Activated CD8-positive, alpha-beta memory T cell treated with anti-CD3 and anti-CD28 coated beads, Interleukin-2, amount 10 ng/mL, durations not matched to agents 7 days and 5 days (primary cell): ENCODE measurements around the gene E2F7. TPM values are rescaled to one million over a fixed set of nuclear protein-coding genes. Genes with fewer than 3 reads are reported as not detected.
A peak's percentile ranks its signal among the peaks of the same experiment; 100 is the strongest.

Experiments used
- ATAC-seq: fragments of 150-1000 bp; cut with Tn5 transposase; one replicate; pipeline ENCODE4 v1.10.0; 2021; ENCODE audit warnings: moderate library complexity
- CTCF ChIA-PET: fragments of 350-600 bp; sonication (Branson Sonifier 250); formaldehyde crosslinking; loops from one replicate; lab custom pipeline; 2021; ENCODE audit warnings: antibody characterized with exemption; lab: Charles Lee
- DNase-seq: peaks from one replicate; pipeline ENCODE4 v3.0.0-alpha.2; 2020
- H3K27ac Mint-ChIP-seq: one replicate; pipeline ENCODE4 v1.8.0; 2021; ENCODE audit warnings: mild to moderate bottlenecking, mixed read lengths
- H3K27me3 Mint-ChIP-seq: one replicate; pipeline ENCODE4 v1.8.0; 2021; ENCODE audit warnings: mixed read lengths
- H3K36me3 Mint-ChIP-seq: one replicate; pipeline ENCODE4 v1.8.0; 2021; ENCODE audit warnings: mild to moderate bottlenecking, mixed read lengths
- H3K4me1 Mint-ChIP-seq: one replicate; pipeline ENCODE4 v1.8.0; 2021; ENCODE audit warnings: mixed read lengths
- H3K4me3 Mint-ChIP-seq: one replicate; pipeline ENCODE4 v1.8.0; 2021; ENCODE audit warnings: mild to moderate bottlenecking, moderate library complexity, mixed read lengths
- H3K9me3 Mint-ChIP-seq: one replicate; pipeline ENCODE4 v1.8.0; 2022; ENCODE audit warnings: low read depth, mixed read lengths
- total RNA-seq, 2 experiments: library from RNA; stranded (reverse); gene quantifications; one replicate each; pipeline ENCODE4 v1.2.3, GENCODE V29; 2021

Gene E2F7
- total RNA-seq, 2 experiments from 2014 or later: 20.2 to 26.1 TPM

GRCh38 chr12:77054851-77055250, 10.5 kb downstream of the E2F7 start:
- no peaks in the 10 kb centered on the region for H3K27me3 Mint-ChIP-seq
- H3K4me3 Mint-ChIP-seq: no peak overlapping the region
- H3K36me3 Mint-ChIP-seq: peaks cover 56% of the 10 kb centered on the region
- no peaks in the 10 kb centered on the region for H3K9me3 Mint-ChIP-seq
- ATAC-seq (no peak), DNase-seq (no peak)
- peaks cover 3% of the 10 kb centered on the region for H3K4me1 Mint-ChIP-seq
- CTCF ChIA-PET: no interaction called here
- no peak overlapping the region for H3K27ac Mint-ChIP-seq

- H3K4me3 Mint-ChIP-seq: no peak overlapping the region
- H3K27ac Mint-ChIP-seq: no peak overlapping the region
- CTCF ChIA-PET: no interaction called here
- H3K9me3 Mint-ChIP-seq: no peaks in the 10 kb centered on the region
- no peak for ATAC-seq
- peaks cover 55% of the 10 kb centered on the region for H3K36me3 Mint-ChIP-seq
- H3K4me1 Mint-ChIP-seq: peaks cover 4% of the 10 kb centered on the region
- H3K27me3 Mint-ChIP-seq: no peaks in the 10 kb centered on the region
- no peak for DNase-seq
Measured at GRCh38 chr12:77053259-77053658, 12.1 kb downstream of the E2F7 start.

GRCh38 chr12:77049767-77050353, 15.5 kb downstream of the E2F7 start:
- CTCF ChIA-PET: interaction anchor here (0.7 to 1.5 kb wide), 6 partner anchors 10 to 876 kb away, joined by 3 to 6 read pairs (median 3); no protein-coding TSS in a partner anchor
- DNase-seq: no peak
- H3K4me1 Mint-ChIP-seq: peaks cover 4% of the 10 kb centered on the region

GRCh38 chr12:77047341-77048109, 17.8 kb downstream of the E2F7 start:
- no peak for DNase-seq
- peaks cover 52% of the 10 kb centered on the region for H3K36me3 Mint-ChIP-seq

More at GRCh38 chr12:77049767-77050353, 15.5 kb downstream of the E2F7 start:
- Mint-ChIP-seq H3K36me3 (peaks cover 54% of the 10 kb centered on the region), H3K27ac (no peak overlapping the region), H3K27me3 (no peaks in the 10 kb centered on the region), H3K9me3 (no peaks in the 10 kb centered on the region), H3K4me3 (no peak overlapping the region)
- ATAC-seq: peak; percentile 80

GRCh38 chr12:77046468-77046867, 18.9 kb downstream of the E2F7 start:
- H3K36me3 Mint-ChIP-seq: peaks cover 53% of the 10 kb centered on the region
- H3K9me3 Mint-ChIP-seq: no peaks in the 10 kb centered on the region
- CTCF ChIA-PET: no interaction called here
- no peak overlapping the region for H3K27ac Mint-ChIP-seq
- H3K4me1 Mint-ChIP-seq: peaks cover 3% of the 10 kb centered on the region
- ATAC-seq (no peak), DNase-seq (no peak)
- H3K4me3 Mint-ChIP-seq: no peak overlapping the region
- no peaks in the 10 kb centered on the region for H3K27me3 Mint-ChIP-seq

More at GRCh38 chr12:77047341-77048109, 17.8 kb downstream of the E2F7 start:
- no peak for ATAC-seq
- H3K4me1 Mint-ChIP-seq: peaks cover 3% of the 10 kb centered on the region
- CTCF ChIA-PET: no interaction called here
- no peak overlapping the region for H3K4me3 Mint-ChIP-seq
- H3K27ac Mint-ChIP-seq: no peak overlapping the region
- no peaks in the 10 kb centered on the region for H3K9me3 Mint-ChIP-seq
- H3K27me3 Mint-ChIP-seq: no peaks in the 10 kb centered on the region

- Mint-ChIP-seq H3K4me1 (peaks cover 3% of the 10 kb centered on the region), H3K27me3 (no peaks in the 10 kb centered on the region), H3K4me3 (no peak overlapping the region), H3K36me3 (peaks cover 58% of the 10 kb centered on the region), H3K27ac (no peak overlapping the region), H3K9me3 (no peaks in the 10 kb centered on the region)
- CTCF ChIA-PET: no interaction called here
- DNase-seq: no peak
- ATAC-seq: no peak
Measured at GRCh38 chr12:77045183-77045582, 20.2 kb downstream of the E2F7 start.

- no peak overlapping the region for H3K27ac Mint-ChIP-seq
- no peak overlapping the region for H3K4me3 Mint-ChIP-seq
- DNase-seq (no peak), ATAC-seq (no peak)
- peaks cover 60% of the 10 kb centered on the region for H3K36me3 Mint-ChIP-seq
- peaks cover 1% of the 10 kb centered on the region for H3K4me1 Mint-ChIP-seq
- H3K27me3 Mint-ChIP-seq: no peaks in the 10 kb centered on the region
- CTCF ChIA-PET: no interaction called here
- no peaks in the 10 kb centered on the region for H3K9me3 Mint-ChIP-seq
Measured at GRCh38 chr12:77044721-77045120, 20.6 kb downstream of the E2F7 start.

- Mint-ChIP-seq H3K27ac (no peak overlapping the region), H3K36me3 (peaks cover 63% of the 10 kb centered on the region), H3K27me3 (no peaks in the 10 kb centered on the region), H3K9me3 (peaks cover 8% of the 10 kb centered on the region), H3K4me3 (no peak overlapping the region), H3K4me1 (peaks cover 1% of the 10 kb centered on the region)
- CTCF ChIA-PET: interaction anchor here (1.4 kb wide), 1 partner anchor 32 kb away, joined by 5 read pairs; no protein-coding TSS in a partner anchor
- no peak for DNase-seq
- ATAC-seq: no peak
Measured at GRCh38 chr12:77042833-77043232, 22.5 kb downstream of the E2F7 start.

- Mint-ChIP-seq H3K4me3 (no peak overlapping the region), H3K36me3 (peaks cover 74% of the 10 kb centered on the region), H3K27ac (no peak overlapping the region), H3K9me3 (peaks cover 13% of the 10 kb centered on the region), H3K4me1 (peaks cover 1% of the 10 kb centered on the region), H3K27me3 (no peaks in the 10 kb centered on the region)
- no peak for ATAC-seq
- no peak for DNase-seq
- CTCF ChIA-PET: no interaction called here
Measured at GRCh38 chr12:77040231-77040630, 25.1 kb downstream of the E2F7 start.

- ATAC-seq (no peak), DNase-seq (no peak)
- CTCF ChIA-PET: interaction anchor here (1.0 kb wide), 1 partner anchor 14 kb away, joined by 3 read pairs; no protein-coding TSS in a partner anchor
- H3K36me3 Mint-ChIP-seq: peaks cover 76% of the 10 kb centered on the region
- no peak overlapping the region for H3K27ac Mint-ChIP-seq
- H3K4me1 Mint-ChIP-seq: peaks cover 8% of the 10 kb centered on the region
- H3K9me3 Mint-ChIP-seq: peaks cover 13% of the 10 kb centered on the region
- no peaks in the 10 kb centered on the region for H3K27me3 Mint-ChIP-seq
- no peak overlapping the region for H3K4me3 Mint-ChIP-seq
Measured at GRCh38 chr12:77035226-77035625, 30.1 kb downstream of the E2F7 start.

GRCh38 chr12:77033658-77034536, 31.5 kb downstream of the E2F7 start:
- peaks cover 8% of the 10 kb centered on the region for H3K4me1 Mint-ChIP-seq
- H3K27ac Mint-ChIP-seq: no peak overlapping the region
- DNase-seq: no peak
- CTCF ChIA-PET: interaction anchor here (2.5 kb wide), 1 partner anchor 23 kb away, joined by 9 read pairs; no protein-coding TSS in a partner anchor
- no peaks in the 10 kb centered on the region for H3K27me3 Mint-ChIP-seq
- H3K9me3 Mint-ChIP-seq: peaks cover 8% of the 10 kb centered on the region
- ATAC-seq: no peak
- peaks cover 75% of the 10 kb centered on the region for H3K36me3 Mint-ChIP-seq
- H3K4me3 Mint-ChIP-seq: no peak overlapping the region

GRCh38 chr12:77032406-77032805, 33.0 kb downstream of the E2F7 start:
- H3K36me3 Mint-ChIP-seq: peaks cover 69% of the 10 kb centered on the region
- no peaks in the 10 kb centered on the region for H3K27me3 Mint-ChIP-seq
- H3K4me3 Mint-ChIP-seq: no peak overlapping the region
- peaks cover 8% of the 10 kb centered on the region for H3K4me1 Mint-ChIP-seq
- no peak overlapping the region for H3K27ac Mint-ChIP-seq
- no peak for DNase-seq
- peaks cover 2% of the 10 kb centered on the region for H3K9me3 Mint-ChIP-seq
- no peak for ATAC-seq
- CTCF ChIA-PET: interaction anchor here (1.1 to 2.5 kb wide), 2 partner anchors 17 to 22 kb away, joined by 3 to 9 read pairs; no protein-coding TSS in a partner anchor

GRCh38 chr12:77031745-77032144, 33.6 kb downstream of the E2F7 start:
- Mint-ChIP-seq H3K4me3 (no peak overlapping the region), H3K36me3 (peaks cover 63% of the 10 kb centered on the region), H3K27ac (no peak overlapping the region), H3K4me1 (peaks cover 8% of the 10 kb centered on the region), H3K27me3 (no peaks in the 10 kb centered on the region), H3K9me3 (no peaks in the 10 kb centered on the region)
- no peak for DNase-seq
- ATAC-seq: no peak
- CTCF ChIA-PET: interaction anchor here (1.1 to 2.5 kb wide), 2 partner anchors 18 to 21 kb away, joined by 3 to 9 read pairs; no protein-coding TSS in a partner anchor
